Measurements from ENCODE around the gene XRCC1. TPM values are rescaled to one million over a fixed set of nuclear protein-coding genes. Genes with fewer than 3 reads are reported as not detected.

The XRCC1 gene
- total RNA-seq, 1 experiment from 2014 or later: 20.1 TPM

DNA sequence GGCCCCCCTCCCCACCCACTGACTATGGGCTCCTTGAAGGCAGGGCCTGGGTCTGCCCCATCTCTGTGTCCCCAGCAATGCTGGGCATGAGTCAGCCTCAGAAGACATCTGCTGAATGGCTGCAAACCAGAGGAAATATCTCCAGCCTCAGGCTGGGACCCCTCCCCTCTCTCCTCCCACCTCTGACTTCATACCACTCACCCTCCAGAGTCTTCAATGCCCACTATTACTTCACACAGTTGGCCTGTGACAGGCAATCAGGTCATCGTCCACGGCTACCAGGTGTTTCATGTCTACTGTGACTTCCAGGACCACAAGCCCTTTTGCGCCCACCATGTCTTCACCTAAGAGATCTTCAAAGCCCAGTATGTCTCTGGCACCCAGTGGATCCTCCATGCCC, 36.5 kb upstream of the XRCC1 start, which contains the start of gene SRRM5:
SRRM5 (plus strand) TSS at position 301 of the 400 bp plus-strand sequence; CDS start at position 335, 34 bp downstream.
- Histone ChIP-seq H3K9me3 (ENCODE audit: control insufficient read depth, insufficient read depth, low read depth, low read length) (no peaks in the 10 kb centered on the region), H3K4me1 (ENCODE audit: control insufficient read depth, insufficient read depth, low read length) (no peaks in the 10 kb centered on the region), H3K36me3 (ENCODE audit: control insufficient read depth, insufficient read depth, low read length) (no peaks in the 10 kb centered on the region), H3K4me3 (ENCODE audit: low read depth in 2 of 2, low read length in 2 of 2) (no peak within 1 kb of the TSS), H3K27me3 (ENCODE audit: control insufficient read depth, insufficient read depth, low read length) (no peaks in the 10 kb centered on the region), H3K27ac (ENCODE audit: low read length) (no peak within 1 kb of the TSS)
- in situ Hi-C loops (cut with HindIII; ENCODE audit: low pct_unique_long_range_greater_than_20kb, low sequenced_read_pairs) (no loop called here), intact Hi-C loops (cut with micrococcal nuclease; ENCODE audit: unreplicated experiment) (no loop called here)
- TF ChIP-seq, protein P1, sequence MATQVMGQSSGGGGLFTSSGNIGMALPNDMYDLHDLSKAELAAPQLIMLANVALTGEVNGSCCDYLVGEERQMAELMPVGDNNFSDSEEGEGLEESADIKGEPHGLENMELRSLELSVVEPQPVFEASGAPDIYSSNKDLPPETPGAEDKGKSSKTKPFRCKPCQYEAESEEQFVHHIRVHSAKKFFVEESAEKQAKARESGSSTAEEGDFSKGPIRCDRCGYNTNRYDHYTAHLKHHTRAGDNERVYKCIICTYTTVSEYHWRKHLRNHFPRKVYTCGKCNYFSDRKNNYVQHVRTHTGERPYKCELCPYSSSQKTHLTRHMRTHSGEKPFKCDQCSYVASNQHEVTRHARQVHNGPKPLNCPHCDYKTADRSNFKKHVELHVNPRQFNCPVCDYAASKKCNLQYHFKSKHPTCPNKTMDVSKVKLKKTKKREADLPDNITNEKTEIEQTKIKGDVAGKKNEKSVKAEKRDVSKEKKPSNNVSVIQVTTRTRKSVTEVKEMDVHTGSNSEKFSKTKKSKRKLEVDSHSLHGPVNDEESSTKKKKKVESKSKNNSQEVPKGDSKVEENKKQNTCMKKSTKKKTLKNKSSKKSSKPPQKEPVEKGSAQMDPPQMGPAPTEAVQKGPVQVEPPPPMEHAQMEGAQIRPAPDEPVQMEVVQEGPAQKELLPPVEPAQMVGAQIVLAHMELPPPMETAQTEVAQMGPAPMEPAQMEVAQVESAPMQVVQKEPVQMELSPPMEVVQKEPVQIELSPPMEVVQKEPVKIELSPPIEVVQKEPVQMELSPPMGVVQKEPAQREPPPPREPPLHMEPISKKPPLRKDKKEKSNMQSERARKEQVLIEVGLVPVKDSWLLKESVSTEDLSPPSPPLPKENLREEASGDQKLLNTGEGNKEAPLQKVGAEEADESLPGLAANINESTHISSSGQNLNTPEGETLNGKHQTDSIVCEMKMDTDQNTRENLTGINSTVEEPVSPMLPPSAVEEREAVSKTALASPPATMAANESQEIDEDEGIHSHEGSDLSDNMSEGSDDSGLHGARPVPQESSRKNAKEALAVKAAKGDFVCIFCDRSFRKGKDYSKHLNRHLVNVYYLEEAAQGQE (IDR thresholded peaks at IDR 0.05; ENCODE audit: insufficient read depth in 1 of 2, low read depth in 2 of 2, low read length in 1 of 2): no peak
- TF ChIP-seq POLR2AphosphoS5 (IDR thresholded peaks at IDR 0.05; ENCODE audit: low read depth, low read length) (no peak), SIN3A (IDR thresholded peaks at IDR 0.05; ENCODE audit: borderline replicate concordance, insufficient read depth, low read depth, low read length) (no peak), TCF7L2 (IDR thresholded peaks at IDR 0.05; ENCODE audit: low read depth, low read length) (no peak)
- TF ChIP-seq, protein P2, sequence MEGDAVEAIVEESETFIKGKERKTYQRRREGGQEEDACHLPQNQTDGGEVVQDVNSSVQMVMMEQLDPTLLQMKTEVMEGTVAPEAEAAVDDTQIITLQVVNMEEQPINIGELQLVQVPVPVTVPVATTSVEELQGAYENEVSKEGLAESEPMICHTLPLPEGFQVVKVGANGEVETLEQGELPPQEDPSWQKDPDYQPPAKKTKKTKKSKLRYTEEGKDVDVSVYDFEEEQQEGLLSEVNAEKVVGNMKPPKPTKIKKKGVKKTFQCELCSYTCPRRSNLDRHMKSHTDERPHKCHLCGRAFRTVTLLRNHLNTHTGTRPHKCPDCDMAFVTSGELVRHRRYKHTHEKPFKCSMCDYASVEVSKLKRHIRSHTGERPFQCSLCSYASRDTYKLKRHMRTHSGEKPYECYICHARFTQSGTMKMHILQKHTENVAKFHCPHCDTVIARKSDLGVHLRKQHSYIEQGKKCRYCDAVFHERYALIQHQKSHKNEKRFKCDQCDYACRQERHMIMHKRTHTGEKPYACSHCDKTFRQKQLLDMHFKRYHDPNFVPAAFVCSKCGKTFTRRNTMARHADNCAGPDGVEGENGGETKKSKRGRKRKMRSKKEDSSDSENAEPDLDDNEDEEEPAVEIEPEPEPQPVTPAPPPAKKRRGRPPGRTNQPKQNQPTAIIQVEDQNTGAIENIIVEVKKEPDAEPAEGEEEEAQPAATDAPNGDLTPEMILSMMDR (IDR thresholded peaks at IDR 0.05): no peak
- ATAC-seq: no peak
- CTCF ChIA-PET: no interaction called here
- no peak for DNase-seq (ENCODE audit: low read depth, low spot score)
- POLR2A ChIA-PET: no interaction called here
- no TSS peak for BruUV-seq (replicated peaks)

DNA sequence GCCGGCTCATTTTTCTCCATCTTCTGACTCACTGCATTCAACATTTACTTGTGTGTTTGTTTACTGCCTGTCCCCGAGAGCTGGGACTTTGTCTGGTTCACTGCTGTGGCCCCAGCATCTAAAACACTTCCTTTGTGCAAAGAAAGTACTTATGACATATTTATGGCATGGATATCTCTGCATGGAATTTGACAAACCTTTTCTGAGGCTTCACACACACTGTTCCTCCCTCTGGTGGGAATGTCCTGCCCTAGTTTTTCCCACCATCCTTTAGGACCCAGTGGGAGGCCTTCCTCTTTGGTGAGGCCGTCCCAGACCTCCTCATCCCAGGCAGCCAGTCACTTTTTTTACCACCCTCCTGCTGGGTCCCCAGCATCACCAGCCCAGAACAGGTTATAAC, 35.2 kb upstream of the XRCC1 start:
- intact Hi-C loops (cut with micrococcal nuclease; ENCODE audit: unreplicated experiment) (no loop called here), in situ Hi-C loops (cut with HindIII; ENCODE audit: low pct_unique_long_range_greater_than_20kb, low sequenced_read_pairs) (no loop called here)
- DNase-seq (ENCODE audit: low read depth, low spot score): no peak
- Histone ChIP-seq H3K27me3 (ENCODE audit: control insufficient read depth, insufficient read depth, low read length) (no peaks in the 10 kb centered on the region), H3K9me3 (ENCODE audit: control insufficient read depth, insufficient read depth, low read depth, low read length) (no peaks in the 10 kb centered on the region), H3K27ac (ENCODE audit: low read length) (no peak overlapping the region), H3K4me3 (ENCODE audit: low read depth in 2 of 2, low read length in 2 of 2) (no peak overlapping the region), H3K36me3 (ENCODE audit: control insufficient read depth, insufficient read depth, low read length) (no peaks in the 10 kb centered on the region), H3K4me1 (ENCODE audit: control insufficient read depth, insufficient read depth, low read length) (no peaks in the 10 kb centered on the region)
- no peak for ATAC-seq
- BruUV-seq (replicated peaks): no TSS peak
- ChIA-PET CTCF (no interaction called here), POLR2A (no interaction called here)
- no peak for TF ChIP-seq TCF7L2 (IDR thresholded peaks at IDR 0.05; ENCODE audit: low read depth, low read length)
- TF ChIP-seq POLR2AphosphoS5 (IDR thresholded peaks at IDR 0.05; ENCODE audit: low read depth, low read length): no peak
- TF ChIP-seq SIN3A (IDR thresholded peaks at IDR 0.05; ENCODE audit: borderline replicate concordance, insufficient read depth, low read depth, low read length): no peak
- TF ChIP-seq, protein P1 (IDR thresholded peaks at IDR 0.05; ENCODE audit: insufficient read depth in 1 of 2, low read depth in 2 of 2, low read length in 1 of 2): no peak
- TF ChIP-seq, protein P2 (IDR thresholded peaks at IDR 0.05): no peak
